Measurements from ENCODE around the gene SHISA8.

DNA sequence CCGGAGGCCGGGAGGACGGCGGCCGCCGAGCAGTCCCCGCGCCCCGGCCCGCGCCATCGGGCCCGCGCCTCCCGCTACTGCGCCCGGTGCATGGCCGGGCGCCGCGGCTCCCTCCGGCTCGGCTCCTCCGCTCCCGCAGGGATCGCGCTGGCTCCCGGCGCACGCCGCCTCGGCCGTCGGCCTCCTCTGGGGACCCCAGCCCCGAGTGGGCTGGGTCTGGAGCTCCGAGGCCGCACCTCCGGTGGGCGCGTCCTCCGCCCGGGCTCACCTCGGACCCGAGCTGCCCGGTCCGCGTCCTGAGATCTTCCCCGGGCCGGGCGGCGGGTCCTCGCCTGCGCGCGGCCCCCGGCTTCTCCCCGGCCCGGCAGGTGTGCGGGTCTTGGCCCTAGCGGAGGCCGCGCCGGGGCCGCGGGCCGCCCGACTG, 251 bp downstream of the SHISA8 start:
- no peak for TF ChIP-seq CTCF (IDR thresholded peaks at IDR 0.05)
- TF ChIP-seq POLR2AphosphoS5 (IDR thresholded peaks at IDR 0.05) = no peak
- TF ChIP-seq POLR2A (IDR thresholded peaks at IDR 0.05) = no peak
- no peak for TF ChIP-seq EP300 (IDR thresholded peaks at IDR 0.05)

Measured in stomach (tissue), 4 donors.